HG02973 (cell line): Measurements from ENCODE around the gene MCM5.

ENCODE experiments used
- ATAC-seq: cut with Tn5 transposase; IDR thresholded peaks from one replicate; pipeline ENCODE4 v1.9.1; 2021; ENCODE audit warnings: moderate library complexity; ENCODE audit not compliant: unreplicated experiment

MCM5 gene

DNA sequence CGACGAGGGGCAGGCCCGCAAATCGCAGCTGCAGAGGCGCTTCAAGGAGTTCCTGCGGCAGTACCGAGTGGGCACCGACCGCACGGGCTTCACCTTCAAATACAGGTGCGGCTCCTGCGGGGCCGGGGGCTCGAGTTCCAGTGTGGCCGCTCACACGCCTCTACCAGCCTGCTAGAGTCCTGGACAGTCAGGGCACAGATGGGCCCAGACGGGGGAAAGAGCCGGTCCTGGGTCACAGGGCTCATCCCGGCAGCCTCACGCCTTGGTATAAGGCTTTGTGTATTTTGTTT lies 506 bp downstream of the MCM5 start:
- ATAC-seq = no peak

DNA sequence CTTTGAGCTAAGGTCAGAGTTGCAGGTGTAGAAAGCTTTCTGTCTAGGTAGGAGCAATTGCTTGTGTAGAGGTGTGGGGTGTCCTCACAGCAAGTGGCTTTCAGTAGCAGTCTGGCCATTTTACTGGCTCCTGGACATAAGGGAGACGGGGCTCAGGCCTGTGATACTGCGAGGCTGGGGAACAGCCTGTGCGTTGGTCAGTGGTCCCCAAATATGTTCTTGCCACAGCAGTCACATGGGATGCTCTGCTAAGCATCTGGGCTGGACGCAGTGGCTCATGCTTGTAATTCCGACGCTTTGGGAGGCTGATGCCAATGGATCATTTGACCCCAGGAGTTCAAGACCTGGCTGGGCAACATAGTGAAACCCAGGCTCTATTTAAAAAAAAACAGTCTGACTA lies 1.9 kb downstream of the MCM5 start:
- no peak for ATAC-seq

DNA sequence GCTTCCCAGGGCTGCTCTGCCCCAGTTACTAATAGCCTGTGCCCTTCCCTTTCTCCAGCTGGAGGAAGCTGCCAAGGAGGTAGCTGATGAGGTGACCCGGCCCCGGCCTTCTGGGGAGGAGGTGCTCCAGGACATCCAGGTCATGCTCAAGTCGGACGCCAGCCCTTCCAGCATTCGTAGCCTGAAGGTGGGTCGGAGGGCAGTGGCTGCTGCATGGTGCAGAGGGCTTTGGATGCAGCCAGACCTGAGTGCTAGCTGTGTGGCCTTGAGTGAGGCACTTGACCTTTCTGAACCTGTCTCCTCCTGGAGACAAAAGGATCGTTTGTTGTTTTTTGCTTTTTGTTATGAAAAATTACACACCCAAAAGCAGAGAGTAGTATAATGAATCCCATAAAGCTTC lies 3.4 kb downstream of the MCM5 start:
- no peak for ATAC-seq

DNA sequence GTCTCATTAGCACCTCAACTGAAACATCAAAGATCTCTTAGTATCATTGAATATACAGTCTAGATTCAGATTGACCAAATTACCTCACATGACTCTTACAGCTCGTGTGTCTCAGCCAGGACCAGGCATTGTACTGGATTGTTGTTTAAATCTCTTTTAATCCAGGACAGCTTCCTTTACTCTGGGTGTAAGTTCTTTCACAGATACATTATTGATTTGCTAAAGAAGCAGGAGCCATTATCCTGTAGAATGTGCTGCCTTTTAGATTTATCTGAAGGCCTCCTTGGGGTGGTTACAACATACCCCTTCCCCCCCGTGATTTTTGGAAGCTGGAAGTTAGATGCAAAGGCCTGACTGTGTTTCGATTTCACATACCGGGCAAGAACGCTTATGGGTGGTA lies 4.2 kb downstream of the MCM5 start:
- no peak for ATAC-seq

DNA sequence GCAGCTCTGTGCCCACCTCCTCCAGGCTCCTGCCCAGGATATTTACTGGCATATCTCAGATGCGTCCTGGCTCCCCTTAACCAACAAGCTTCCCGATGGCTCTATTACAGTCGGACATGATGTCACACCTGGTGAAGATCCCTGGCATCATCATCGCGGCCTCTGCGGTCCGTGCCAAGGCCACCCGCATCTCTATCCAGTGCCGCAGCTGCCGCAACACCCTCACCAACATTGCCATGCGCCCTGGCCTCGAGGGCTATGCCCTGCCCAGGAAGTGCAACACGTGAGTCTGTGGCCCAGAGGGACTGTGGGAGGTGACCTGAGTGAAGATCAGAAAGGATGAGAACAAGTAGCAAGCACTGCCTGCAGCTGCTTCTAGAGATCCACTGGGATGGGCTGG lies 6.5 kb downstream of the MCM5 start:
- ATAC-seq = no peak

DNA sequence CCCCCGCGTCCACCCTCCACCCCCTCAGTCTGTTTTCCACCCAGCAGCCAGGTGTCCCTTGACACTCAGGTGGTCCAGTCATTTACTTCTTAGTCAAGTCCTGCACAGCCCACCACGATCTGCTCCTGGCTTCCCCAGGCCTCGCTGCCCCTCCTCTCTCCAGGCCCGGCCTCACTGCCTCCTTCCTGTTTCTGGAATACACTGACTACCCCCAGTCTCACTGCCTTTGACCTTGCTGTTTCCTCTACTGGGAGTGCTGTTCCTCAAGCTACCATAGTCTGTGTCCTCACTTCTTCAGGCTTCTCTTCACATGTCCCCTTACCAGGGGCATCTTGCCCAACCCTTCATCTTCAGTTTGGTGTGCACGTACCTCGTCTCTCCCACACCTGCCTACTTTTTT lies 7.4 kb downstream of the MCM5 start:
- ATAC-seq = no peak

DNA sequence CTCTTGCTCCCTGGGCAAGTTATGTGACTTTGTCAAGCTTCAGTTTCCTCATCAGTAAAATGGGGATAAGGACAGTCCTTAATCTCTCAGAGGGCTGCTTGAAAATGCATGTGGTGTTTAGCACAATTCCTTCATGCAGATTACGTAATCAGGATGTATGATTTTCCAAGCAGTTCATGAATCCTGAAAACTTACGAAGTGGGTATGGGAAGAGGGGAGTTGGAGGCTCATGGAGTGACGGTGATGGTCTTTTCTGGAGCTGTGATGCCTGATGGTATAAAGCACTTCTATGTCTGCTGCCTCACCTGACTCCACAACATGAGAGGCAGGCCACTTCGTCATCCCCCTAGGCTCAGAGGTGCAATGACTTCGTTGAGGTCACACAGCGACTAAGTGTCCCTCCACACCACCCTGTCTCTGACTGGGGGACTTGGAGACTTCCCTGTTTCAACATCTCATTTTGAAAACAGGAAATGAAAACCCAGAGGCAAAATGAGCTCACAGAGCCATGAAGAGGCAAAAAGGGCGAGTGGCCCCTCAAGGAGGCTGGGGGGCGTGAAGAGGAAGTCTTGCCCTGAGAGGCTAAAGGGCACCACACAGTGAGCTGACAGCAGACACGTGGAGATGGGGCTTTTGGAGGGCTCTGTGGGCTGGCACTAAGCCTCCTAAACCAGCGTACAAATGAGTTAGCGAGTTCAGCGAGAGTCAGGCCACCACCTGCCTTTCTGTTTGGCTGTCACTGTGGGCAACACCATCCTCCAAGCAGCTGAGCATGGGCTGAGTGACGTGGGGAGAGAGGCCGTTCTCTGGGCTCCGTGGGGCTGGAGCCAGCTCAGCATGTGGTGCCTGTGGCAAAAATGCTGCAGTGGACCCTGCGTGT lies 10.1 kb downstream of the MCM5 start:
- ATAC-seq = peak; percentile 46

DNA sequence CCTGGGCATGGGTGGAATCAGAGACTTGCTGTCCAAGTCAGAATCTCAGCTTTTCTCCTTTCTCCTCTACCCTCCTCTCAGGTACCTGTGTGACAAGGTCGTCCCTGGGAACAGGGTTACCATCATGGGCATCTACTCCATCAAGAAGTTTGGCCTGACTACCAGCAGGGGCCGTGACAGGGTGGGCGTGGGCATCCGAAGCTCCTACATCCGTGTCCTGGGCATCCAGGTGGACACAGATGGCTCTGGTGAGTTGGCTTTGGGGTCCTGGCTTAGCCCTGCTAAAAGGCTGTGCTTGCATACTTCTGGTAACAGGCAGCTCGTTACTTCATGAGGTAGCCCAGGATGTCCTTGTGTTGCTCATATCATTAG lies 10.7 kb downstream of the MCM5 start:
- ATAC-seq = peak; percentile 12

DNA sequence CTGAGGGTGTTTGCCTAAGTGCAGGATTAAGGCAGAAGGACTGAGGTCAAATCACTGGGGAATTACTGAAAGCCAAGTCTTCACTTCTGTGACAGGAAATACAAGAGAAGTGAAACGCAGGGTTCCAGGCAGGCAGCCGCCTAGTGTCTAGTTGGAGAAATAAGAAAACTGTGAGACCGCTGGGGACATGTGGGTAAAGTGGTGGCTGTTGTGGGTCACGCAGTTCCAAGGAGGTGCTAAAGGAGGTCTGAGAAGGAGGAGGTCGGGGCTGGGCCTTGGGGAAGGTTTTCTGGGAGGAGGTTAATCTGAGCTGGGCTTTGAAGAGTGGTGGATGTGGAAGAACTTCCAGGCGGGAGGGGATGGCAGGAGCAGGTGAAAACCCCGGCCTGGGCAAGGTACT lies 11.2 kb downstream of the MCM5 start:
- no peak for ATAC-seq

DNA sequence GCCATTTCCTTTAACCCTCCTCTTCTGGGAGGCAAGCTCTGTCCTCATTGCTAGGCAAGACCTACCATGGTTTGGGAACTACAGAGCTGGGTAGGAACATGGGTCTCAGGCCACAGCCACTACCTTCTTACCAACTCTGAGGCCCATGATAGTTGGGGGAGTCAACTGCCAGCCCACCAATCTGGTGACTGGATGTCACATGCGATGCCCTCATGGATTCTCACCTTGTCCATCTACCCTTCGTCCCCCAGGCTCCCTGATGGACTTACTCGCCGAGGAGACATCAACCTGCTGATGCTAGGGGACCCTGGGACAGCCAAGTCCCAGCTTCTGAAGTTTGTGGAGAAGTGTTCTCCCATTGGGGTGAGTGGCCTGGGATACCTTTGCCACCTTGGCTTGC lies 13.7 kb downstream of the MCM5 start:
- no peak for ATAC-seq

DNA sequence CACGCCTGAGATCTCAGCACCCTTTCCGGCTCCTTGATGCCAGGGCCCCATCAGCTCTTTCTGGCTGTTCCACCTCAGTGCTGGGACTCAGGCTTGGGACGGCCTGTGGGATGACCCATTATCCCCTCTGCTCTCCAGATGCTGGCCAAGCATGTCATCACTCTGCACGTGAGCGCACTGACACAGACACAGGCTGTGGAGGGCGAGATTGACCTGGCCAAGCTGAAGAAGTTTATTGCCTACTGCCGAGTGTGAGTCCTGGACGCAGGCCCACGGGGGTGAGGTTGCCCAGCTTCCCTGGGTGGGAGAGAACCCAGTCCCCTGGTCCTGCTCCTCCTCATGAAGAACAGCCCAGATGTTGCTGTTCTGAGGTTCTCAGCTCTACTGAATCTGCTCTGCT lies 17.7 kb downstream of the MCM5 start:
- ATAC-seq = no peak

DNA sequence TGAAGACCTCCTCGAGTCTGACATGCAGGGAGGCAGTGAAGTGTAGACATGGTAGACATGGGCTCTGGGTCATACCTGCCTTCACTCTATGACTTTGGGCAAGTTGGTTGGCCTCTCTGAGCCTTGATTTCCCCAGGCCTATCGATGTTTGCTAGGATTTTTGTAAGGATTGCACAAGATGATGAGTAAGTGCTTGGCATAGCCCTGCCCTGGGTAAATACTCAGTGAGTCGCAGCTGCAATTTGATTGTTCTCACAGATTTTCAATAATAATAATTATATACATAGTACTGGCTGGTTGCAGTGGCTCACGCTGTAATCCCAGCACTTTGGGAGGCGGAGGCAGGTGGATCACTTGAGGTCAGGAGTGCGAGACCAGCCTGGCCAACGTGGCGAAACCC lies 18.1 kb downstream of the MCM5 start:
- ATAC-seq = no peak

DNA sequence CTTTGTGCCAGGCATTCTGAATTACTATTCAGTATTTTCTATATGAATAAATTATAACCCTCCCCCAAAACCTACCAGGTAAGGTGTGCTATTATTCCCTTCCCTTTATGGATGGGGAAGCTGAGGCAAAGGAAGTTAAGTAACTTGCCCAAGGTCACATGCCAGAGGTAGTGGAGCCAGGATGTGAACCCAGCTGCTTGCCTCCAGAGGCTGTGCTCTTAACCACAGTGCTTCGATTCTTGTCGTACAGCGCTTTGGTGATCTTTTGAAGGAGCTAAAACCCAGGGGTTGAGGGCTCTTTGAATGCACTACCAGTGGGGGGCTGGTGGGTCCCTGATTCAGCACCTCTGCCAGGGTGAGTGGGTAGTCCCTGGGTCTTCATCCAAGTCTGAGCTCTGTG lies 18.8 kb downstream of the MCM5 start:
- ATAC-seq = no peak

DNA sequence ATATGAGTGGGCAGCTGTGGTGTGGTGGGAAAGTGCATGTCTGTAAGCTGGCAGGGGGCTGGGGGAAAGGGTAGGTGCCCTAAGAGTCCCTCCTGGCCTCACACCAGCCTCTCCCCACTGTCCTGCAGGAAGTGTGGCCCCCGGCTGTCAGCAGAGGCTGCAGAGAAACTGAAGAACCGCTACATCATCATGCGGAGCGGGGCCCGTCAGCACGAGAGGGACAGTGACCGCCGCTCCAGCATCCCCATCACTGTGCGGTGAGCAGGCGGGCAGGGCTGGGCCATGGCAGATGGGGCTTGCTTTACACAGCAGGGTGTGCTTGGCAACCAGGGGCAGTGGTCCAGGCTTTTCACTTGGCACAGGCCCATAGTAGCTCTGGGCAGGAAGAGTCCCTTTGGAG lies 19.8 kb downstream of the MCM5 start:
- ATAC-seq = no peak

DNA sequence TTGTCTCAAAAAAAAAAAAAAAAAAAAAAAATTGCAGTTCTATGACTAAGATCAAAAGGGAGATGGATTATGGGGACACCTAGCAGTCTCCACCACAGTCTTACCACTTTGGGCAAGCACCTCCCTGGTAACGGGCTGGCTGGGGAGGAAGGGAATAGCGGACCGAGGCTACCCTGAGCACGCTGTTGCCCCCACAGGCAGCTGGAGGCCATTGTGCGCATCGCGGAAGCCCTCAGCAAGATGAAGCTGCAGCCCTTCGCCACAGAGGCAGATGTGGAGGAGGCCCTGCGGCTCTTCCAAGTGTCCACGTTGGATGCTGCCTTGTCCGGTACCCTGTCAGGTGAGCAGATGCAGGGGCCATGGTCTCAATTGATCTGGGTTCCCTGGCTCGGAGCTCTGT lies 21.2 kb downstream of the MCM5 start:
- ATAC-seq = no peak

DNA sequence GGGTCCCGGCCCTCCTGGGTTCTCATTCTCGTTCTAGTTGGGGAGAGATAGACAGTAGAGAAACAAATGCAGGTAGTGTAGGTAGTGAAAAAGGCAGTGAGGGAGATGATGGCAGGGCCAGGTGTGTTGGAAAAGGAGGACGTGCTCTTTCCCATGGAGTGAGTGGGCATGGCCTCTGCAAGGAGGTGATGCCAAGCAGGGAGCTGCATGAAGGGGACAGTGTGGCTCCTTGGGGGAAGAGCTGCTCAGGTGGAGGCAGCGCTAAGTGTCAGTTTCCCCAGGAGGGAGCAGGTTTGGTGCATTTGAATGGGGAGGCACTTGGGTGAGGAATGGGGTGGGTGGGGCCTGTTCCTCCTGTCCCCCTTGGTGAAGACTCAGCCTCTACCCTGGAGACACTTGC lies 22.2 kb downstream of the MCM5 start:
- no peak for ATAC-seq

DNA sequence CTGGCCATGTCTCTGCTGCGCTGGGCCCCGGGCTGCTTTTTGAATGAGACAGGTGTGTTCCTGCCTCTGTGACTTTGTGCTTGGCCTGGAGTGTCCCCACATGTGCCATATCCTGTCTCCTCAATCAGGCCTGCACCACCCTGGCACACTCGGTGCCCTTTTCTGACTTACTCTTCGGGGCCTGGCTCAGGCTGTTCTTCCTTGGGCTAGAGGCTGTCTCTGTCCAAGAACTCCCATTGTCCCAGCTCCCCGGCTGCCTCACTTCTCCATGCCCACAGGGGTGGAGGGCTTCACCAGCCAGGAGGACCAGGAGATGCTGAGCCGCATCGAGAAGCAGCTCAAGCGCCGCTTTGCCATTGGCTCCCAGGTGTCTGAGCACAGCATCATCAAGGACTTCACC lies 23.0 kb downstream of the MCM5 start:
- no peak for ATAC-seq

DNA sequence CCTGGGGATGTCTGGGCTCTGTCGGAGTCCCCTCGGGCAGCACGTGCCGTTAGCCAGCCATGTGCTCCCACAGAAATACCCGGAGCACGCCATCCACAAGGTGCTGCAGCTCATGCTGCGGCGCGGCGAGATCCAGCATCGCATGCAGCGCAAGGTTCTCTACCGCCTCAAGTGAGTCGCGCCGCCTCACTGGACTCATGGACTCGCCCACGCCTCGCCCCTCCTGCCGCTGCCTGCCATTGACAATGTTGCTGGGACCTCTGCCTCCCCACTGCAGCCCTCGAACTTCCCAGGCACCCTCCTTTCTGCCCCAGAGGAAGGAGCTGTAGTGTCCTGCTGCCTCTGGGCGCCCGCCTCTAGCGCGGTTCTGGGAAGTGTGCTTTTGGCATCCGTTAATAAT lies 24.1 kb downstream of the MCM5 start:
- no peak for ATAC-seq

DNA sequence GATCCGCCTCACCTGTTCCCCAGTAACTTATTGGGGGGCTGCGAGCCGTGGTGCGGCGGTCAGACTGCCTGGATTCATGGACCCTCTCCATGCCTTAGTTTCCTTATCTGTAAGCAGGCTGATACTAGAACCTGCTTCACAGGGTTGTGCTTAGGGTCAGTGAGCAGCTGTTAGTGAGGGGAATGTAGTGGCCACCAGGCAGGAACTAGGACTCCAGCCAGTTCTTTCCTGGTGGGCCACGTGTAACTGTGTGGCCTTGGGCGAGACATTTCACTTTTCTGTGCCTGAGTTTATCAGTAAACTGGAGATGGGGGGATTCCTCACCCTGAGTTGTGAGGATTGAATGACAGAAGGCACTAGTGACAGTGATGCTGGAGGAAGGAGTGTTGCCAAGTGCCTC lies 24.8 kb downstream of the MCM5 start:
- no peak for ATAC-seq

DNA sequence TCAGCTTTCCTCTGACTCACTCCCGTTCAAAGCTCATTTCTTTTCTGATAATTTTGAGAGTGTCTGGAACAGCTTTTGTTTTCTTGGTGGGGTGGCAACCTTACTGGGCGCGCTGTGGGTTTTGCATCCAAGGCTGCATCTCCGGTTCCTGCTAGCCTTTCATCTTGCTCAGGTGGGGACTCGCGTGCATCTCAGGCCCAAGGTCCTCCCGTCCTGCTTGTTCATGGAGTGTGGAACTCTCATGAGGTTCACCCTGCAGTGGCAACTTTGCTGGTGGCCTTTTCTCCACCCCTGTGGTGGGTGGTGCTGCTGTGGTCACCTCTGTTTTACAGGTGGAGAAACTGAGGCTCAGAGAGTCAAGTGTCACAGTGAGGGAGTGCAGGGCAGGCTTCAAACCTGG lies 25.6 kb downstream of the MCM5 start:
- ATAC-seq = no peak

DNA sequence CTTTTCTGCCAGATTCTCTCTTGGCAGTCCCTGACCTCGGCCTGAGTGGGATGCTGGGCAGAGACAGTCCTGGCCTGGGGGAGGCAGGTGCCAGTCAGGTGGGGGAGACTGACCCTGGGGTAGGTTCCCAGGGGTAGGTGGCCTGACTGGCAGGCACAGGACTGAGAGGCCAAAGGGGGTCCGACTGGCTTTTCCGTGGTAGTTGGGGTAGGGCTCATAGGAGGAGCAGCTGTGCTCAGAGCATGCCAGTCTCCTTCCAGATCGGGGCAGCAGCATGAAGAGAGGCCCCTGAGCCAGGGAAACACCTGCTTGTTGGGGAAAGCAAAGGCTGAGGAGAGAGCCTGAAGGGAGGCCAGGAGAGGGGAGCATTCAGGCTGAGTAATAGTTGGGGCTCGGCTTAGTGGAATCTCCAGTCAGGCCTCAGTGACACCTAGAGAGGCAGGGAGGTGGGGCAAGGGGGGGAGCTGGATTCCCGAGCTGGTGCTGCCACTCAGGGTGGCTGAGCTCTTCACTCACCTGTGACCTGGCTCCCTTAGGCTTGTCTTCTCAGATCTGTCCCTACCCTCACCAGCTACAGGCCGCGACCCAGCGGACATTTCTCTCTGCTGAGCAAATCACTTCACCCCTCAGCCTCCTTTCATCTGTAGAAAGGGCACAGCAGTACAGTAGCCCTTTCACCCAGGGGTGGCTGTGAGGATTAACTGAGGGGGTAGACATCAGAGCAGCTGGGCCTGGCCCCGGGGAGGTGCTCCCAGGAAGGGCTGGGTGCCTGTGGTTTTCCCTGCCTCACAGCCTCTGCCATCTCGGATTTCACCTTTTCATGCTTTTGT lies 26.2 kb downstream of the MCM5 start:
- no peak for ATAC-seq

DNA sequence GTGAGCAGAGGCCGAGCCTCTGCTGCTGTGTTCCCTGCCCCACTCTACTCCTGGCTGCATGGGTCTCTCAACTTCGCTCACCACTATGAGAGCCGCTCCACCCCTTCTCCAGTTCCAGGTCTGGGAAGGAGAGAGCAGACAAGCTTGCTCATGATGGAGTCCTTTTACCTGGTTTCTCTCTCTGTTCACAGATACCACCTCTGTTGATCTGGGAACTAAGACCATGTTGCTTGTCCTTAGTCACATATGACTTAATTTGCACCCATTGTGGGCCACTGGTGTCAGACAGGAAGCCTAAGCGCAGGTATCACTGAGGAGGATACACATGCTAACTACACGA lies 26.8 kb downstream of the MCM5 start:
- ATAC-seq = no peak

DNA sequence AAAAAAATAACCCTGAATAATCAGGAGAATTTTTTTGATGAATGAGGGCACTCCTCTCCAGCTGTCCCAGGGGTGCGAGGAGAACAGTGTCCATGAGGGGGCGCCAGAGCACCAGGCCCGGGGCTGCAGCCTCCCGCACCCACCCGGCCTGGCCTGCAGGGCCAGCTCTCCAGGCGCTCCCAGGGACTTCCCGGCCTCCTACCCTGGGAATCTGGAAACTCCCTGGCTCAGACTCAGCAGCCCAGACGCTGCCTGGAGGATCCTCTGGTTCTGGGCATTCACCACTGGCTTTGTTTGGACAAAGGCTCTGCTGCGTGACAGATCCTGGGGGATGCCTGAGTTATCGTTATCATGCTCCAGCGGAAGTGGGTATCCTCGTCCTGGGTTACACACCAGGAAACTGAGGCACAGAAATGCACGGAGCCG lies 31.0 kb downstream of the MCM5 start:
- no peak for ATAC-seq
